NCI-H1105 treated with DMSO at 0.1 percent for 48 hours (cell line): ENCODE results near the gene HP1BP3.
"Not testable (repeated sequence)": the region's sequence is repeated elsewhere in the genome, so short reads cannot be mapped to it uniquely, and the experiment has no call there.

Experiments used
- DNase-seq: peaks from one replicate; lab custom pipeline; 2025; lab: John Stamatoyannopoulos, UW

HP1BP3 gene

GRCh38 chr1:20726932-20727745 lies 60.0 kb downstream of the HP1BP3 start:
- DNase-seq = no peak

GRCh38 chr1:20726118-20726911 lies 60.8 kb downstream of the HP1BP3 start:
- no peak for DNase-seq

GRCh38 chr1:20725189-20726117 lies 61.7 kb downstream of the HP1BP3 start:
- peak; percentile 94 for DNase-seq

- no peak for DNase-seq
Observed at GRCh38 chr1:20724364-20725188, 62.5 kb downstream of the HP1BP3 start.

GRCh38 chr1:20723537-20724363 lies 63.4 kb downstream of the HP1BP3 start:
- DNase-seq = no peak

GRCh38 chr1:20723159-20723536 lies 64.0 kb downstream of the HP1BP3 start:
- DNase-seq = no peak

- DNase-seq = no peak
Observed at GRCh38 chr1:20721117-20722061, 65.7 kb downstream of the HP1BP3 start.

GRCh38 chr1:20720631-20721091 lies 66.4 kb downstream of the HP1BP3 start:
- no peak for DNase-seq

- DNase-seq = no peak
Observed at GRCh38 chr1:20719871-20720620, 67.1 kb downstream of the HP1BP3 start.

GRCh38 chr1:20719261-20719660 lies 67.8 kb downstream of the HP1BP3 start:
- DNase-seq = no peak

GRCh38 chr1:20718343-20718882 lies 68.7 kb downstream of the HP1BP3 start:
- not testable (repeated sequence) for DNase-seq

GRCh38 chr1:20717452-20718342 lies 69.4 kb downstream of the HP1BP3 start, which contains the start of gene KIF17:
KIF17 (minus strand) TSS chr1:20718007; CDS start chr1:20717706, 301 bp downstream.
- peak; percentile 44 for DNase-seq

GRCh38 chr1:20716232-20716631 lies 70.9 kb downstream of the HP1BP3 start:
- DNase-seq = no peak

- no peak for DNase-seq
Observed at GRCh38 chr1:20715406-20715805, 71.7 kb downstream of the HP1BP3 start.

GRCh38 chr1:20713440-20713839 lies 73.7 kb downstream of the HP1BP3 start:
- no peak for DNase-seq

- no peak for DNase-seq
Observed at GRCh38 chr1:20712215-20712577, 74.9 kb downstream of the HP1BP3 start.
